Bronchial epithelial cell (primary cell): ENCODE results near the gene TOMM5. TPM values are rescaled to one million over a fixed set of nuclear protein-coding genes. Genes with fewer than 3 reads are reported as not detected.

Source experiments
- DNase-seq: peaks from one replicate; pipeline ENCODE4 v3.0.0-alpha.2; 2010; ENCODE audit warnings: low read depth
- FAIRE-seq: peaks from 2 replicates; lab custom pipeline; 2011; peaks lifted over from hg19 to GRCh38; lab: Jason Lieb, UNC
- H3K27me3 ChIP-seq: 2 replicates; pipeline ENCODE4 v1.5.1; 2011; ENCODE audit warnings: low read length; ENCODE audit not compliant: control insufficient read depth, insufficient read depth
- H3K36me3 ChIP-seq: 2 replicates; pipeline ENCODE4 v1.5.1; 2011; ENCODE audit warnings: low read length; ENCODE audit not compliant: control insufficient read depth, insufficient read depth
- H3K4me3 ChIP-seq: 2 replicates; pipeline ENCODE4 v1.5.1; 2011; ENCODE audit warnings: mild to moderate bottlenecking, low read depth, low read length, control low read depth
- CTCF ChIP-seq: IDR thresholded peaks from 2 replicates; pipeline ENCODE4 v1.5.1; 2011; ENCODE audit warnings: mild to moderate bottlenecking, moderate library complexity, low read length, control low read depth, inconsistent platforms; ENCODE audit not compliant: insufficient read depth, severe bottlenecking
- total RNA-seq: library from RNA; depleted of rRNA; stranded (reverse); fragments of >200 nt; gene quantifications from 2 replicates; pipeline ENCODE4 v1.2.1, GENCODE V29; 2014

TOMM5 gene
- total RNA-seq, 1 donor from 2014 or later = 126 TPM

- DNase-seq (peak; percentile 61), FAIRE-seq (no peak)
- no peaks in the 10 kb centered on the region for H3K27me3 ChIP-seq
- TF ChIP-seq CTCF = no peak
- H3K36me3 ChIP-seq = no peaks in the 10 kb centered on the region
- H3K4me3 ChIP-seq = no peak overlapping the region
Observed at GRCh38 chr9:37596504-37596903, 4.1 kb upstream of the TOMM5 start.

- no peak for TF ChIP-seq CTCF
- Histone ChIP-seq H3K36me3 (no peaks in the 10 kb centered on the region), H3K4me3 (no peak overlapping the region), H3K27me3 (no peaks in the 10 kb centered on the region)
- DNase-seq = no peak
- no peak for FAIRE-seq
Observed at GRCh38 chr9:37593883-37594448, 1.6 kb upstream of the TOMM5 start.

DNA sequence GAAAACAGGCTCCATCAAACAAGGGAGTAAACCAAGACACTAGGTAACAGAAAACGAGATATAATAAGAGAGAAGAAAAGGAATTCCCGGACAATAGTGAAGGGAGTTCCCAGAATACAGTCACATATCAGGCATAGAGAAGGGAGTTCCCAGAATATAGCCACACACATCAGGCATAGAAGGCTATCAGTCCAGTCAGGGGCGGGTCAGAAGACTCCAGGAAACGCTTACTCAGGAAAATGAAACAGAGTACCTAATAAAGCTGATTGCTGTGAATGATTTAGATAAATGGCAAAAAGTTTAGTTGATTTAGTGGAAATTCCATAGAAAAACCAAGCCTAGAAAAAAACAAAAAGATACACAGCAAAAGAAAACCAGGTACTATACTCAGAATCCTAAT lies 4.9 kb downstream of the TOMM5 start:
- no peak overlapping the region for H3K4me3 ChIP-seq
- FAIRE-seq (no peak), DNase-seq (no peak)
- TF ChIP-seq CTCF = no peak
- H3K27me3 ChIP-seq = no peaks in the 10 kb centered on the region
- peaks cover 15% of the 10 kb centered on the region for H3K36me3 ChIP-seq

- Histone ChIP-seq H3K27me3 (no peaks in the 10 kb centered on the region), H3K4me3 (no peak overlapping the region), H3K36me3 (peaks cover 19% of the 10 kb centered on the region)
- no peak for TF ChIP-seq CTCF
- DNase-seq (no peak), FAIRE-seq (no peak)
Observed at GRCh38 chr9:37583522-37584121, 8.8 kb downstream of the TOMM5 start.

- peak; percentile 52 for TF ChIP-seq CTCF
- Histone ChIP-seq H3K36me3 (peaks cover 17% of the 10 kb centered on the region), H3K4me3 (no peak overlapping the region), H3K27me3 (no peaks in the 10 kb centered on the region)
- DNase-seq (peak; percentile 70), FAIRE-seq (no peak)
Observed at GRCh38 chr9:37582548-37583157, 9.7 kb downstream of the TOMM5 start.
